ENCODE measurements around the gene DNAI2. TPM values are rescaled to one million over a fixed set of nuclear protein-coding genes. Genes with fewer than 3 reads are reported as not detected.

DNAI2 gene
- total RNA-seq, 1 experiment from 2014 or later: not detected

DNA sequence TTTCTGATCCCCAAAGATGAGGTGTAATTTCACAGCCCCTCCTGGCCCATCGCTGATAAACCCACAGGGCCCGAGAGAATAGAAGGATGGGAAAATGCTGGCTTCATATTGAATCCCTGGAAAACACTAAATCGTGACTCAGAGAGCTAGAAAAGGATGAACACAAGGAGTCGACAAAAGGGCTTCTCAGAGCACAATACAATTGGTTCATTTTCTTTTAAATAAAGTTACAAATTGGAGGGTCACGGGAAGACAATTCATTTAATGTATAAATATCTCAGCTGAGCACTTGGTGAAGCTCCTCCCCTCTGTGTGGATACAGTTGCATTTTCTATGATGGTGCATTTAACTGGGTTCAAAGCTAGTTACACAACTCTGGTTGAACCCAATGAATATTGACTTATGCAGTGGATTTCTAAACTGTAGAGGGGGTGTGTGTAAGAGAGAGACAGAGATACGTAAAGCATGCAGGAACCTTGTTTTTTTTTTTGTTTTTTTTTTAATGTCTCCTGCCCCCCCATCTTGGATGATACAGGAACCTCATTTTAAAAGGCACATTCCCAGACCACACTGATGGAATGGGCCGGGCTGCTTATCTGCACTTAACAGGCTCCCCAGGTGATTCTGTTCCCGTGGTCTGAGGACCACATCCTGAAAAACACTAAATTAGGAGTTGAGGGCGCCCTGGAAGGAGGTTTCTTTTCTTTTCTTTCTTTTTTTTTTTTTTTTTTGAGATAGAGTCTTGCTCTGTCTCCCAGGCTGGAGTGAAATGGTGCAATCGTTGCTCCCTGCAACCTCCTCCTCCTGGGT, 46.6 kb upstream of the DNAI2 start:
- Histone ChIP-seq H3K4me1 (ENCODE audit: control insufficient read depth in 1 of 2, insufficient read depth in 2 of 2, low read length in 2 of 2) (peaks cover 2 to 21% of the 10 kb centered on the region in 2 experiments; a peak in 3 of 4 replicates), H3K9me2 (ENCODE audit: insufficient read depth) (no peaks in the 10 kb centered on the region), H3K36me3 (ENCODE audit: control insufficient read depth in 1 of 2, insufficient read depth in 2 of 2, low read length in 2 of 2) (peaks cover 0 to 8% of the 10 kb centered on the region in 2 experiments; a peak in 1 of 4 replicates), H3K9ac (ENCODE audit: low read length) (no peak overlapping the region), H3K27me3 (ENCODE audit: insufficient read depth, low read length) (no peaks in the 10 kb centered on the region), H3K4me2 (ENCODE audit: low read length) (no peak overlapping the region), H3K27ac (ENCODE audit: low read depth, low read length) (no peak overlapping the region), H2AFZ (ENCODE audit: low read depth, low read length, poor library complexity, severe bottlenecking) (no peak overlapping the region), H4K20me1 (ENCODE audit: insufficient read depth) (no peaks in the 10 kb centered on the region), H3K9me3 (ENCODE audit: control insufficient read depth in 1 of 2, insufficient read depth in 1 of 2, low read depth in 1 of 2, low read length in 2 of 2) (no peaks in the 10 kb centered on the region), H3K79me2 (ENCODE audit: insufficient read depth, low read length) (no peaks in the 10 kb centered on the region), H3K4me3 (replicated peaks in 1 of 2; ENCODE audit: low read depth in 1 of 2, low read length in 2 of 2) (no peak overlapping the region)
- ChIA-PET CTCF (no interaction called here), POLR2A (no interaction called here), RAD21 (ENCODE audit: low non-redundant PET in 1 of 2, low total read pairs in 2 of 2, uncharacterized antibody in 2 of 2, unreplicated experiment in 2 of 2) (no interaction called here)
- TF ChIP-seq POLR2A (IDR thresholded peaks at IDR 0.05; ENCODE audit: borderline replicate concordance, extremely low read depth, insufficient read depth, insufficient read length) (no peak), SRF (IDR thresholded peaks at IDR 0.05; ENCODE audit: low read depth) (no peak), YY1 (IDR thresholded peaks at IDR 0.05; ENCODE audit: extremely low read depth, insufficient replicate concordance, low read depth, low read length) (no peak), EZH2 (IDR thresholded peaks at IDR 0.05) (no peak), ELF1 (IDR thresholded peaks at IDR 0.05; ENCODE audit: borderline replicate concordance, low read depth) (no peak), RAD21 (IDR thresholded peaks at IDR 0.05; ENCODE audit: low read depth) (no peak), SIN3A (IDR thresholded peaks at IDR 0.05; ENCODE audit: low read depth) (no peak), EGR1 (IDR thresholded peaks at IDR 0.05; ENCODE audit: low read depth) (no peak), TCF7L2 (IDR thresholded peaks at IDR 0.05; ENCODE audit: borderline replicate concordance, extremely low read depth, insufficient read depth, insufficient read length) (no peak), SP1 (IDR thresholded peaks at IDR 0.05; ENCODE audit: low read depth) (no peak), POLR2AphosphoS5 (IDR thresholded peaks at IDR 0.05; ENCODE audit: low read depth, low read length) (no peak), FOSL1 (IDR thresholded peaks at IDR 0.05; ENCODE audit: low read depth) (no peak)
- TF ChIP-seq, protein P1, sequence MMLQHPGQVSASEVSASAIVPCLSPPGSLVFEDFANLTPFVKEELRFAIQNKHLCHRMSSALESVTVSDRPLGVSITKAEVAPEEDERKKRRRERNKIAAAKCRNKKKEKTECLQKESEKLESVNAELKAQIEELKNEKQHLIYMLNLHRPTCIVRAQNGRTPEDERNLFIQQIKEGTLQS (IDR thresholded peaks at IDR 0.05): no peak
- TF ChIP-seq, protein P2, sequence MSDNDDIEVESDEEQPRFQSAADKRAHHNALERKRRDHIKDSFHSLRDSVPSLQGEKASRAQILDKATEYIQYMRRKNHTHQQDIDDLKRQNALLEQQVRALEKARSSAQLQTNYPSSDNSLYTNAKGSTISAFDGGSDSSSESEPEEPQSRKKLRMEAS (IDR thresholded peaks at IDR 0.05): no peak
- TF ChIP-seq, protein P3, sequence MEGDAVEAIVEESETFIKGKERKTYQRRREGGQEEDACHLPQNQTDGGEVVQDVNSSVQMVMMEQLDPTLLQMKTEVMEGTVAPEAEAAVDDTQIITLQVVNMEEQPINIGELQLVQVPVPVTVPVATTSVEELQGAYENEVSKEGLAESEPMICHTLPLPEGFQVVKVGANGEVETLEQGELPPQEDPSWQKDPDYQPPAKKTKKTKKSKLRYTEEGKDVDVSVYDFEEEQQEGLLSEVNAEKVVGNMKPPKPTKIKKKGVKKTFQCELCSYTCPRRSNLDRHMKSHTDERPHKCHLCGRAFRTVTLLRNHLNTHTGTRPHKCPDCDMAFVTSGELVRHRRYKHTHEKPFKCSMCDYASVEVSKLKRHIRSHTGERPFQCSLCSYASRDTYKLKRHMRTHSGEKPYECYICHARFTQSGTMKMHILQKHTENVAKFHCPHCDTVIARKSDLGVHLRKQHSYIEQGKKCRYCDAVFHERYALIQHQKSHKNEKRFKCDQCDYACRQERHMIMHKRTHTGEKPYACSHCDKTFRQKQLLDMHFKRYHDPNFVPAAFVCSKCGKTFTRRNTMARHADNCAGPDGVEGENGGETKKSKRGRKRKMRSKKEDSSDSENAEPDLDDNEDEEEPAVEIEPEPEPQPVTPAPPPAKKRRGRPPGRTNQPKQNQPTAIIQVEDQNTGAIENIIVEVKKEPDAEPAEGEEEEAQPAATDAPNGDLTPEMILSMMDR (IDR thresholded peaks at IDR 0.05 in 2 of 3, conservative IDR thresholded peaks at IDR 0.05 in 1 of 3; ENCODE audit: borderline replicate concordance in 1 of 3, insufficient read depth in 1 of 3, low read depth in 2 of 3, low read length in 2 of 3): no peak
- TF ChIP-seq, protein P4, sequence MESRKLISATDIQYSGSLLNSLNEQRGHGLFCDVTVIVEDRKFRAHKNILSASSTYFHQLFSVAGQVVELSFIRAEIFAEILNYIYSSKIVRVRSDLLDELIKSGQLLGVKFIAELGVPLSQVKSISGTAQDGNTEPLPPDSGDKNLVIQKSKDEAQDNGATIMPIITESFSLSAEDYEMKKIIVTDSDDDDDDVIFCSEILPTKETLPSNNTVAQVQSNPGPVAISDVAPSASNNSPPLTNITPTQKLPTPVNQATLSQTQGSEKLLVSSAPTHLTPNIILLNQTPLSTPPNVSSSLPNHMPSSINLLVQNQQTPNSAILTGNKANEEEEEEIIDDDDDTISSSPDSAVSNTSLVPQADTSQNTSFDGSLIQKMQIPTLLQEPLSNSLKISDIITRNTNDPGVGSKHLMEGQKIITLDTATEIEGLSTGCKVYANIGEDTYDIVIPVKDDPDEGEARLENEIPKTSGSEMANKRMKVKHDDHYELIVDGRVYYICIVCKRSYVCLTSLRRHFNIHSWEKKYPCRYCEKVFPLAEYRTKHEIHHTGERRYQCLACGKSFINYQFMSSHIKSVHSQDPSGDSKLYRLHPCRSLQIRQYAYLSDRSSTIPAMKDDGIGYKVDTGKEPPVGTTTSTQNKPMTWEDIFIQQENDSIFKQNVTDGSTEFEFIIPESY (IDR thresholded peaks at IDR 0.05; ENCODE audit: extremely low read depth, insufficient replicate concordance, low read length): no peak
- intact Hi-C loops (cut with micrococcal nuclease): no loop called here
- BruUV-seq (replicated peaks): no TSS peak
- DNase-seq (ENCODE audit: low read depth, low spot score): no peak
- no peak for ATAC-seq

All from HCT116 (cell line).